ENCODE measurements around the gene DNAH9. TPM values are rescaled to one million over a fixed set of nuclear protein-coding genes. Genes with fewer than 3 reads are reported as not detected.
"Not testable (repeated sequence)": the region's sequence is repeated elsewhere in the genome, so short reads cannot be mapped to it uniquely, and the experiment has no call there.

The DNAH9 gene
- total and polyA plus RNA-seq, 2 donors from 2014 or later = 3.7 to 6.9 TPM

DNA sequence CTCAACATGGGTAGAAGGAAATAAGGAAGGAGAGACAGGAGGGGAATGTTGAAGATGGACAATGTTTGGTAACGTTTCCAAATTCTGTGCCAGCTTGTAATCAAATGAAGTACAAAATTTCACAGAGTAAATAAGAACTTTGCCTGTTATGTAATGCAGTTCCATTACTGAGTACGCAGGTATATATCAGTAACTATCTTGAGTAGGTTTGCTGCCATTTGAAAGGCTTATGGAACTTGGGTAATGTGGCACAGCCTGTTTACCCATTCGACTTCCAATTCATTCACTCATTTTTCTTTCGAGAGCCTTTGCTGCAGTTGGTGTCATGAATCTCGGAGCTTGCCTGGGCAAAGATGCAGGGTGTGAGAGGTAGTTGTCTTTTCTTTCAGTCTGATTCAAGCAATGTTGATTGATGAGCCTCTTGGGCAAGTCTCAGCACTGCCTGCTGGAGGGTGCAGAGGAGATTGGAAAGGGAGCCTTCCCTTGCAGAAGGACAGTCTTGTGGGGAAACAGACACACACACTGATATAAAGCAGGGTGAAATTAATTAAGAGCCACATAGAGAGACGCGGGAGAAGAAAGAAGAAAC lies 345.6 kb downstream of the DNAH9 start:
- no peak for DNase-seq
- Histone ChIP-seq H3K27me3 (ENCODE audit: control insufficient read depth, insufficient read depth, low read length) (no peaks in the 10 kb centered on the region), H3K27ac (ENCODE audit: low read depth in 2 of 2, low read length in 2 of 2) (no peak overlapping the region), H3K36me3 (ENCODE audit: control insufficient read depth in 2 of 3, insufficient read depth in 3 of 3, low read length in 3 of 3) (no peaks in the 10 kb centered on the region), H3K9ac (ENCODE audit: low read length in 3 of 3) (no peak overlapping the region), H3K4me3 (ENCODE audit: low read length in 3 of 3) (no peak overlapping the region), H3K4me1 (ENCODE audit: control insufficient read depth in 2 of 3, insufficient read depth in 2 of 3, low read depth in 1 of 3, low read length in 3 of 3) (no peaks in the 10 kb centered on the region), H3K9me3 (ENCODE audit: control insufficient read depth in 2 of 3, insufficient read depth in 1 of 3, low read length in 3 of 3) (no peaks in the 10 kb centered on the region)
- FAIRE-seq = no peak
- intact Hi-C loops (cut with DNase I) = no loop called here
- no peak for TF ChIP-seq CTCF (IDR thresholded peaks at IDR 0.05; ENCODE audit: borderline replicate concordance, extremely low read depth, insufficient read depth)

DNA sequence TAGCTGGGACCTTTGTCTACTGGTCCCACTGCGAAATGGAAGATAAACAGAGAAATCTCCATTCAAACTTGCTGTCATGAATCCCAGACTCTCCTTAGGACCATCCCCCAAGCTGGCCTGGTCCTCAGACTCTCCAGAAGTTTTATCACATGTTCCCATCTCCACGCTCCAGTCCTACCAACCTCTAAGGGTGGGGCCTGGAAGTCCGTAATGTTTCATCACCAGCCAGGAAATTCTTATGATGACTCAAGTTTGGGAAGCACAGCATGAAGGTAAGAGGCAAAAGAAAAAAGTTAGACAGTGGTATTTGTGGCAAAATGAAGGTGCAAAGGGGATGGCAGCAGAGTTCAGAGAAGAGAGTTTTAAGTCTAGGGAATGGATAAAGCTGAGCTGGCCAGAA lies 346.3 kb downstream of the DNAH9 start:
- FAIRE-seq (no peak), DNase-seq (no peak)
- Histone ChIP-seq H3K27ac (ENCODE audit: low read depth in 2 of 2, low read length in 2 of 2) (no peak overlapping the region), H3K9ac (ENCODE audit: low read length in 3 of 3) (no peak overlapping the region), H3K4me1 (ENCODE audit: control insufficient read depth in 2 of 3, insufficient read depth in 2 of 3, low read depth in 1 of 3, low read length in 3 of 3) (no peaks in the 10 kb centered on the region), H3K27me3 (ENCODE audit: control insufficient read depth, insufficient read depth, low read length) (no peaks in the 10 kb centered on the region), H3K36me3 (ENCODE audit: control insufficient read depth in 2 of 3, insufficient read depth in 3 of 3, low read length in 3 of 3) (no peaks in the 10 kb centered on the region), H3K9me3 (ENCODE audit: control insufficient read depth in 2 of 3, insufficient read depth in 1 of 3, low read length in 3 of 3) (no peaks in the 10 kb centered on the region), H3K4me3 (ENCODE audit: low read length in 3 of 3) (no peak overlapping the region)
- no peak for TF ChIP-seq CTCF (IDR thresholded peaks at IDR 0.05; ENCODE audit: borderline replicate concordance, extremely low read depth, insufficient read depth)
- intact Hi-C loops (cut with DNase I) = no loop called here

GRCh38 chr17:11948789-11949188 lies 350.5 kb downstream of the DNAH9 start:
- Histone ChIP-seq H3K9ac (ENCODE audit: low read length in 3 of 3) (no peak overlapping the region), H3K9me3 (ENCODE audit: control insufficient read depth in 2 of 3, insufficient read depth in 1 of 3, low read length in 3 of 3) (peaks cover 0 to 9% (median 0%) of the 10 kb centered on the region in 3 donors), H3K27me3 (ENCODE audit: control insufficient read depth, insufficient read depth, low read length) (no peaks in the 10 kb centered on the region), H3K4me1 (ENCODE audit: control insufficient read depth in 2 of 3, insufficient read depth in 2 of 3, low read depth in 1 of 3, low read length in 3 of 3) (no peaks in the 10 kb centered on the region), H3K4me3 (ENCODE audit: low read length in 3 of 3) (no peak overlapping the region), H3K36me3 (ENCODE audit: control insufficient read depth in 2 of 3, insufficient read depth in 3 of 3, low read length in 3 of 3) (no peaks in the 10 kb centered on the region), H3K27ac (ENCODE audit: low read depth in 2 of 2, low read length in 2 of 2) (no peak overlapping the region)
- no peak for TF ChIP-seq CTCF (IDR thresholded peaks at IDR 0.05; ENCODE audit: borderline replicate concordance, extremely low read depth, insufficient read depth)
- DNase-seq (peak in 1 of 5 donors; percentile 28), FAIRE-seq (no peak)
- intact Hi-C loops (cut with DNase I) = no loop called here

- H3K4me3 ChIP-seq (ENCODE audit: low read length in 3 of 3); H3K4me1 ChIP-seq (ENCODE audit: control insufficient read depth in 2 of 3, insufficient read depth in 2 of 3, low read depth in 1 of 3, low read length in 3 of 3); H3K27me3 ChIP-seq (ENCODE audit: control insufficient read depth, insufficient read depth, low read length); FAIRE-seq; H3K27ac ChIP-seq (ENCODE audit: low read depth in 2 of 2, low read length in 2 of 2); DNase-seq; H3K9ac ChIP-seq (ENCODE audit: low read length in 3 of 3); intact Hi-C loops (cut with DNase I); H3K36me3 ChIP-seq (ENCODE audit: control insufficient read depth in 2 of 3, insufficient read depth in 3 of 3, low read length in 3 of 3): not testable (repeated sequence)
- peaks cover 0 to 13% (median 0%) of the 10 kb centered on the region in 3 donors for H3K9me3 ChIP-seq (ENCODE audit: control insufficient read depth in 2 of 3, insufficient read depth in 1 of 3, low read length in 3 of 3)
Measured at GRCh38 chr17:11949571-11949970, 351.3 kb downstream of the DNAH9 start.
